RWPE1 (cell line): ENCODE results near the gene COL5A1.

Source experiments
- CTCF ChIA-PET: fragments of 350-600 bp; sonication (Branson Sonifier 250); formaldehyde crosslinking; extraction: SDS; loops from one replicate; lab custom pipeline; 2021; lab: Yijun Ruan, JAX
- POLR2A ChIA-PET: fragments of 400-600 bp; formaldehyde crosslinking; extraction: SDS; loops from one replicate; lab custom pipeline; 2020; ENCODE audit warnings: antibody characterized with exemption; ENCODE audit not compliant: low non-redundant PET; lab: Yijun Ruan, JAX
- DNase-seq: peaks from one replicate; pipeline ENCODE4 v3.0.0; 2012; ENCODE audit warnings: low spot score
- H3K27ac ChIP-seq: fragments of 450-650 bp; 2 replicates; pipeline ENCODE4 v1.5.1; 2017
- TF ChIP-seq, protein P1 (sequence below): fragments of 450-650 bp; conservative IDR thresholded peaks from 2 replicates; pipeline ENCODE4 v1.5.1; 2017; ENCODE audit warnings: low read depth, mild to moderate bottlenecking

Gene COL5A1

GRCh38 chr9:134877541-134877940, 235.9 kb downstream of the COL5A1 start:
- CTCF ChIA-PET: no interaction called here
- no peak overlapping the region for H3K27ac ChIP-seq
- POLR2A ChIA-PET: no interaction called here
- TF ChIP-seq, protein P1, sequence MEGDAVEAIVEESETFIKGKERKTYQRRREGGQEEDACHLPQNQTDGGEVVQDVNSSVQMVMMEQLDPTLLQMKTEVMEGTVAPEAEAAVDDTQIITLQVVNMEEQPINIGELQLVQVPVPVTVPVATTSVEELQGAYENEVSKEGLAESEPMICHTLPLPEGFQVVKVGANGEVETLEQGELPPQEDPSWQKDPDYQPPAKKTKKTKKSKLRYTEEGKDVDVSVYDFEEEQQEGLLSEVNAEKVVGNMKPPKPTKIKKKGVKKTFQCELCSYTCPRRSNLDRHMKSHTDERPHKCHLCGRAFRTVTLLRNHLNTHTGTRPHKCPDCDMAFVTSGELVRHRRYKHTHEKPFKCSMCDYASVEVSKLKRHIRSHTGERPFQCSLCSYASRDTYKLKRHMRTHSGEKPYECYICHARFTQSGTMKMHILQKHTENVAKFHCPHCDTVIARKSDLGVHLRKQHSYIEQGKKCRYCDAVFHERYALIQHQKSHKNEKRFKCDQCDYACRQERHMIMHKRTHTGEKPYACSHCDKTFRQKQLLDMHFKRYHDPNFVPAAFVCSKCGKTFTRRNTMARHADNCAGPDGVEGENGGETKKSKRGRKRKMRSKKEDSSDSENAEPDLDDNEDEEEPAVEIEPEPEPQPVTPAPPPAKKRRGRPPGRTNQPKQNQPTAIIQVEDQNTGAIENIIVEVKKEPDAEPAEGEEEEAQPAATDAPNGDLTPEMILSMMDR: no peak
- DNase-seq: no peak

DNA sequence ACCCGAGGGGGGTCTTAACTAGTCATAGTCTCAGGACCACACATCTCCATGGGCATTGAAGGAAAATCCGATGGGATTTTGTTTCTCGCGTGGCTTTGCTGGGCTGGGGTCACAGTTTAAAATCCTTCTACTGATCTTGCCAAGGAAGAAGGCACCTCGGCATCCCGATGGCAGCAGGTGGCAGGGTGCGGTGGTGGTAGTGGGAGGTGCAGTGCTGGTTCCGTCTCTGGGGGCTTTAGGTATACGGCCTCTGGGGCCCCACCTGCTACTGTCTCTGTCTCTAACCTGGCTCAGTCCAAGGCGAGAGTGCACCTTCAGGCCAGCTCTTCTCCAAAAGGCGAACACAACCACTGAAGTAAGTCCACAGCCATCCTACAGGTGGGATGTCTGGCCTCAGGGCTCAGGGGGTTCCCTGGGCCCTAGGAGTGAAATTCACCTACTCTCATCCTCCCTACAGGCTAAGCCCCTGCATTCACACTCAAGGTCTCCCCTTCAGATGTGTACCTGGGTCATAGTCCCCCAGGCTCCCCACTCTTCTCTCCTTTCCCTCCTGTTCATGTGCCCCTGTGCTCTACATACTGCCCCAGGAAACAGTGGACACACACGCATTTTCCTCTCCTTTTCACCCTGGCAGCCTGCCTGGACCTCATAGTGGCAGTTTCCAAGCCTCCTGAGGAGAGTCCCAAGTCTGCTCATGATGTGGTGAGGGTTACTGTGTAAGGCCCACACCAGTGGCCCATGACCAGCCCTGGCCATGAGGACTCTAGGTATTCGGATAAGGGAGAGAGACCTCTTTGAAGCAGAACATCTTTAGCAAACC, 238.3 kb downstream of the COL5A1 start:
- no peak overlapping the region for H3K27ac ChIP-seq
- POLR2A ChIA-PET: no interaction called here
- DNase-seq: no peak
- CTCF ChIA-PET: no interaction called here
- TF ChIP-seq, protein P1: no peak

DNA sequence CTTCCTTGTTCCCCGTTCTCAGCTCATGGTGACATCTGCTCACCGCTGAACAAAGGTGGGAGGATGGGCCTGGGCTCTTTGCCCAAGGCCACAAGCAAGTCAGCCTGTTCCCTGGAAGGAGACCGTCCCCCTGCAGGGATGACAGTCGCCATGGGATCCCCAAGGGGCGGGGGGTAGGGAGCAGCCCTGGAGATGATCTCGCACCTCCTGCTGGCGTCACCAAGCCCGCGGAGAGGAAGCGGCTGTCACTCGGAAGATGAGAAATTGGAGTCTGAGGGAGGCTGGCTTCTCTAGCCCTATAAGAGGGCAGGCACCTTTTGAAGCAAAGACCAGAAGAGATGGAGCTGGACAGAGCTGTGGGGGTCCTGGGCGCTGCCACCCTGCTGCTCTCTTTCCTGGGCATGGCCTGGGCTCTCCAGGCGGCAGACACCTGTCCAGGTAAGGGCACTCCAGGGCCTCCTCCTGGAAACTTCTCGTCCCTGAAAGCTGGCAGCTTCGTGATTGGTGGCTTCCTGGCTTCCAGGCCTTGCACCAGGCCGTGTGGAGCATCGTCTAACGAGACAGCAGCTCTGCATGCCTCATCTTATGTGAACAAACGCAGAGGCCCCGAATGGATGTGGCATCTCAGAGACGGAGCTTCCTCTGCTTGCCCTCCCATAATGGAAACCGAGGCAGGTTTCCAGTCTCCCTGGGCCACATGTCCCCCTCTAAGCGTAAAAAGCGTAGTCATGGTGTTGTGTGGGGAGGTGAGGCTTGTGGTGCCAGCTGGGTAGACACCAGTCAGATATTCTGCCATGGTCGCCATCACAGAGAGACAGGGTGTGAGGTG, 239.1 kb downstream of the COL5A1 start, which contains the start of gene FCN2:
Gene FCN2 (plus strand): TSS at position 327 of the 829 bp plus-strand sequence. CDS start 12 bp downstream, at position 339.
- DNase-seq: no peak
- TF ChIP-seq, protein P1: no peak
- POLR2A ChIA-PET: no interaction called here
- no peak within 1 kb of the TSS for H3K27ac ChIP-seq
- CTCF ChIA-PET: no interaction called here

- ChIA-PET POLR2A (no interaction called here), CTCF (no interaction called here)
- no peak overlapping the region for H3K27ac ChIP-seq
- no peak for DNase-seq
- TF ChIP-seq, protein P1: no peak
These were observed 239.7 kb downstream of the COL5A1 start for GRCh38 chr9:134881313-134881670.

DNA sequence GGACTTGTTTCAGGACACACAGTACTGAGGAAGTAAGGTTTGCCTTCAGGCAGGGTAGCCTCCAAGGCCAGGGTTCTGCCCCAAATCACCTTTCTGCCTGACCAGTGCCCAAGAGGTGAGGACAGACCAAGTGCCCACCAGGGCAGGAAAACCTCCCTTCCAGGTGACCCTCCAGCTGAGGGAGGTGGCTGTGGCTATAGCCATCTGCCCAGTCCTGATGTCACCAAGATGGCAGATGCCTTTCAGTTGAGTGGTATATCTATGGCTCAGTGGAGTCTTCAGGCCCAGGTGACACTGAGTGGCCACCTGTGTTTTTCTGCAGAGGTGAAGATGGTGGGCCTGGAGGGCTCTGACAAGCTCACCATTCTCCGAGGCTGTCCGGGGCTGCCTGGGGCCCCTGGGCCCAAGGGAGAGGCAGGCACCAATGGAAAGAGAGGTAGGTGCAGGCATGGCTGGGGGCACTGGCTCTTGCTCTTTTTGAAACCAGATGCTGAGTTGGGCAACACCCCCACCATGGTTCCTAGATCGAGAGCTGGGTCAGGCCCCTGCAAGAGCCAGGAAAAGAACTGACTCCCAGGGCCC, 240.7 kb downstream of the COL5A1 start:
- ChIA-PET CTCF (no interaction called here), POLR2A (interaction anchor here (0.7 kb wide), 1 partner anchor 1980 kb away, joined by 3 read pairs; no protein-coding TSS in a partner anchor)
- DNase-seq: no peak
- TF ChIP-seq, protein P1: no peak
- H3K27ac ChIP-seq: no peak overlapping the region
